Activated naive CD4-positive, alpha-beta T cell treated with anti-CD3 and anti-CD28 coated beads, Interleukin-2, amount 50 U/mL, for 16 hours (primary cell): ENCODE data around the gene GRHPR.
"Not testable (repeated sequence)": the region's sequence is repeated elsewhere in the genome, so short reads cannot be mapped to it uniquely, and the experiment has no call there.

Source experiments
- DNase-seq: peaks from one replicate; pipeline ENCODE4 v3.0.0-alpha.2; 2020

GRHPR gene

DNA sequence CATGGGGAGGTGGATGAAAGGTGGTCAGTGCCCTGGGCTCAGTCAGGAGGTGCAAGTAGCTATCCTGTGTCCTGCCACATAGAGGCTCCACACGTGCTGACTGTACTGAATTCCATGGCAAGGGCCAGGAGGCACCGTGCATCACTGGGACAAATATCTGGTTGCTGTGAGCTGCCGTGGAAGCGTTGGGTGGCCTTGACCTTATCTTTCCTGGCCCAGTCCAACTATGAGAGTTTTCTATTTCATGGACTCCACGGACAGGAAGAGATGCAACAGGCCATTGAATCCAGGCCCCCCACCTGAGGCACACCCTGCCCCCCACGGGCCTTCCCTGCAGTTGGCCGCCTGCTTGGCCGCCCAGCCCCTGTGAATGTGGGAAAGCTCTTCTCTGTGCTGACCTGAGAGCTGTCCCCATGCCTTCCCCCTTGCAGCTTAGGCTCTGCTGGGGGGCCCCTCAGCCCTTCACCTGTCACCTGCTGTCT, 1.7 kb downstream of the GRHPR start:
- DNase-seq: no peak

DNA sequence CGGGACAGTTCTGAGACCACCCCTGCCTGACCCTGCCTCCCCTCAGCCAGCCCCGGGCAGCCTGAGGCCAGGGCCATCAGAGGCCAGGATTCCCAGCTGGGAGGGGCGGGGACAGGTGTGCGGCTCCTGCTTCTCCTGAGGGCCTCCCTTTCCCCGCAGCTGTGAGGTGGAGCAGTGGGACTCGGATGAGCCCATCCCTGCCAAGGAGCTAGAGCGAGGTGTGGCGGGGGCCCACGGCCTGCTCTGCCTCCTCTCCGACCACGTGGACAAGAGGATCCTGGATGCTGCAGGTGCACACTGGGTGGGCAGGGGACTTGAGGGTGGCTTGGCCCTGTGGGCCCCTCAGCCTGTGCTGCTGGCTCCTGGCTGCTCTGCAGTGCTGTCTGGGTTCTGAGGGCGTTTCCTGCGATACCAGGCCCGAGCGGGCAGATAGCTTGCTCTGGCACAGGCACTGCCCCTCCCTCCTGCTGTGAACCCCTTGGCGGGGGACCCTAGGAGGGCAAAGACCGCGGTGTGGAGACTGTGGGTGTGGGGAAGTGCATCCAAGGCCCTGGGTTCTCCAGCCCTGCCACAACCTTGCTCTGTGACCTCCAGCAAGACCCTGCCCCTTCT, 2.3 kb downstream of the GRHPR start:
- DNase-seq: no peak

- no peak for DNase-seq
Measured at GRCh38 chr9:37425298-37425752, 2.8 kb downstream of the GRHPR start.

DNA sequence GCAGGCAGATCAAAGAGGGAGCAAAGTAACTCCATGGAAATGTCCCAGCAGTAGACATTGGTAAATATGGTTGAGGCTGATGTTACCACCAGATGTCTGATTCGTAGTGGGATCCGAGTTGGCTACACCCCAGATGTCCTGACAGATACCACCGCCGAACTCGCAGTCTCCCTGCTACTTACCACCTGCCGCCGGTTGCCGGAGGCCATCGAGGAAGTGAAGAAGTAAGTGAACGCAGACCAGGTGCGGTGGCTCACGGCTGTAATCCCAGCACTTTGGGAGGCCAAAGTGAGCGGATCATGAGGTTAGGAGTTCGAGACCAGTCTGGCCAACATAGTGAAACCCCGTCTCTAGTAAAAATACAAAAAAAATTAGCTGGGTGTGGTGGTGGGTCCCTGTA, 3.9 kb downstream of the GRHPR start:
- DNase-seq: not testable (repeated sequence)

GRCh38 chr9:37426846-37427245, 4.3 kb downstream of the GRHPR start:
- DNase-seq: no peak

GRCh38 chr9:37428345-37428744, 5.8 kb downstream of the GRHPR start:
- DNase-seq: no peak

DNA sequence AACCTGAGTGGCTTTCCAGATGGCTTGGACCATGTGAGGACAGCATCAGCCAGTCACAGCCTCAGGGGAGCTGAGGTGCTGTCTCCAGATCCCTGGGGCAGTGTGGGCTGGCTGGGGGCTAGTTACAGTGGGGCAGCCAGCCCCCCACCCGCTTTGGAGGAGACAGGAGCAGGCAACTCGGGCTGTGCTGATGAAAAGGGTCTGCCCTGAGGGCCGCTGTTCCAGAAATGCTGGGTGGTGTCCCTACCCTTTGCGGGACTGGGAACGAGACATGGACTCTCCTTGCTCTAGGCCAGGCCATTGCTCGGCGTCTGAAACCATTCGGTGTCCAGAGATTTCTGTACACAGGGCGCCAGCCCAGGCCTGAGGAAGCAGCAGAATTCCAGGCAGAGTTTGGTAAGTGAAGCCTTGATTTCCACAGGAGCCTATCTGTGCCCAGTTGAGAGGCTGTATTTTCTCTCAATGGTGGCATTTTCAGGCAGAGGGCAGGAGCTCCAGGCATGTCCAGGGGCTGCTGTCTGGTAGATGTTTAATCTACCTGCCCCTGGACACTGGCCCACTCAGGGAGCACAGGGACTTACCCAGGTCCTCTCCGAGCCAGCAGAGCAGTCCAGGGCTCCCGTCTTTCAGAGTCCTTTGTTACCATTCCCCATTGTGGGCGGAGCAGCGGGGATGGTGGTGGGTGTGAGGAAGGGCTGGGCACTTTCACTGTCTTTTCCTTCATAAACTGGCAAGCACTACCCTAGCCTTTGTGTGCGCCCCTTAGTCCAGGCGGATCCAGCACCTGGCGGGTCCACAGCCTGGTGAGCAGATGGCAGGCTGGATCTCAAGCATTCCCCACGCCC, 7.2 kb downstream of the GRHPR start:
- DNase-seq: no peak

DNA sequence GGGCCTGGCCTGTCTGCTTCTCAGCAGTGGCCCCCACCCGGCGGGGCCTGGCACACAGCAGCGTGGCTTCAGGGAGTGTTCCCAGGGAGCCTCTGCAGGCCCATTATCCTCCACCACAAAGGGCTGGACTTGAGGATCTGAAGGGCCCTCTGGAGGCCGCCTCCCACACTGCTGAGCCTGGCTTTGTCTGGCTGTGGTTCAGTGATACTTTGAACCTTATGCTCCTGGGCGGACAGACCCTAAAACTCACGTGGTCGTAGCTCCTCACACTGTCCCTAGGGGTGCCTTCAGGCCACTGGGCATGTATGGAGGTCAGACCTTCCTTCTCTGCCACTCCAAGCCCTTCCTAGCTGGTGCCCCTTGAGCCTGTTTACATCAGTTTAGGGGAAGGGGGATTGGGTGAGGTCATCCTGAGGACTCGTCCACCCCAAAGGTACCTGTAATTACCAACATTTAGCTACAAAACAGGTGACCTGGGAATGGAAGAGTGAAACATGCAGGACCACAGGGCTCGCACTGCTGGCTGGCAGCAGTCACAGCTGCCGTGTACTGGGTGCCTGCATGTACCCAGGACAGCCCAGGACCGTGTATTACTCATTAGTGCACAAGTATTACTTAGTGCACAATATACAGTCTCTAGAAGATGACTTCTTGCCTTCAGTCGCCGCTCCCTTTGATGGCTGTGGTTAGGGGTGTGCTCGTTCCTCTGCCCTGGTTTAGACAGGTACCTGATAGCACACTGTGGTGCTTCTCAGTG, 8.5 kb downstream of the GRHPR start:
- no peak for DNase-seq

DNA sequence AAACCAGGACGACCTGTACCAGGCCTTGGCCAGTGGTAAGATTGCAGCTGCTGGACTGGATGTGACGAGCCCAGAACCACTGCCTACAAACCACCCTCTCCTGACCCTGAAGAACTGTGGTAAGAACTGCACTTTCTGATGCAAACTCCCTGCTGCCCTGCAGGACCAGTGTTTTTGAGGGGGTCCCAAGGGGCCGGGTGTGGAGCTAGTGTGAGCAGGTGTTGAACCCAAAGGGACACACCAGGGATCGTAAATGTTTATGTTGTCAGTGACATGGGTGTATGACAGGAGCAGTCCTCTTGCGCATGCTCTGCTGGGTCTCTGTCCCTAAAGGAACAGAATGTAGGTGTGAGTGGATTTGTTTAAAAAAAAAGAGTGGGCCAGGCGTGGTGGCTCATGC, 9.5 kb downstream of the GRHPR start:
- no peak for DNase-seq

- no peak for DNase-seq
Measured at GRCh38 chr9:37433867-37434371, 11.4 kb downstream of the GRHPR start.

DNA sequence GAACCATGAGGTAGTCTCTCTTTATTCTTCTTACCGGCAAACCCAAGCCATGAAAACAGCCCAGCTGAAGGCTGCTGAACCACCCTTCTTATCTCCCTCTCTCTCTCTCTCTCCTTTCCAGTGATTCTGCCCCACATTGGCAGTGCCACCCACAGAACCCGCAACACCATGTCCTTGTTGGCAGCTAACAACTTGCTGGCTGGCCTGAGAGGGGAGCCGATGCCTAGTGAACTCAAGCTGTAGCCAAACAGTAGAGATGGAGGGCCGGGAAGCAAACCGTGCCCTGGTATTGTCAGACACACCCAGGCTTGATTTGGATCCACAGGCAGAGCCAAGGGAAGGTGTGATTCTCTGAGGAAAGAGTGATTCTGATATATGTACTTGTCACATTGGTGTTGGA, 14.0 kb downstream of the GRHPR start:
- DNase-seq: no peak

GRCh38 chr9:37437010-37437409, 14.5 kb downstream of the GRHPR start:
- DNase-seq: no peak

GRCh38 chr9:37437621-37438020, 15.1 kb downstream of the GRHPR start:
- DNase-seq: no peak

- DNase-seq: no peak
Measured at GRCh38 chr9:37438359-37438758, 15.9 kb downstream of the GRHPR start.

DNA sequence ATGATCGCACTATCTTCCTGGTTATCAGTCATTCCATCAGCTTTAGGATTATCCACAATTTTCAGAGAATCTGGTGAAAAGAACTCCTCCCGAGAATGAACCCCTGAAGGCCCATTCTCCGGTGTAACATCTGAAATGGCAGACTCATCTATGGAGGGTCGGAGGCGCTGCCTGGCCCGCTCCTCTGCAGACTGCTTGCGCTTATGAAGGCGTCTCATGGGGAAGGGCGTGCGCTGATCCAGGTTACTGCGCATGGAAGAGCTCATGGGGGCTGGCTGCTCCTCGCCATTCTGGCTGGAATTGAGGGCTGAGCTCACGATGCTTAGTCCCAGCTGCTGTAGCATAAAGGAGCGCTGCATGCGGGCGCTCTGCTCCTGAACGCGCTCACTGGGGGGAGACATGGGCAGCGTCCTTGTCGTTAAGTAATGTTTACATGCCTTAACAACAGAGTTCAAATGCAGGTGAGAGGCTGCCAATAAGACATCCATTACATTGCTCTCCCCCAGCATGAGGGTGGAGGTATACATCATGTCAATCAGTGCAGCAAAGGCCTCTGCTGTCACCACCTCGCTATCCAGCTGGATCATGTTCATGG, 19.4 kb downstream of the GRHPR start:
- no peak for DNase-seq

DNA sequence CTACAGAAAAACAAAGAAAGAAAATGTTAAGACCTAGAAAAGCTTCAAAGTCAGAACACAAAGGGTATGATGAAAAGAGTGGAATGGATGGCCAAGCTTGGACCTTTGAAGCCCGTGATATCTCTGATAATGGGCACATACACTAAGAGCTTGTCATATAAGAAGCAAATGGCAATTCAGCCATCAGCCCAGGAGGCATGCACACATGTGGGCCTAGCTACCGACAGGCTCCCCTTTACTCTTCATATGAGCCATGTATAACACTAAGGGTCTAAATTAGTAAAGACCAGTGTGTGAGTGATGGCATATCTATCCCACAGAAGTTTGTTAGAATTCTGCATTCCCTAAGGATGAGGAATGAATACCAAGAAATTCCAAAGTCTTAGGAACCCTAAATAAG, 20.1 kb downstream of the GRHPR start:
- DNase-seq: no peak

GRCh38 chr9:37443566-37443965, 21.1 kb downstream of the GRHPR start:
- no peak for DNase-seq

DNA sequence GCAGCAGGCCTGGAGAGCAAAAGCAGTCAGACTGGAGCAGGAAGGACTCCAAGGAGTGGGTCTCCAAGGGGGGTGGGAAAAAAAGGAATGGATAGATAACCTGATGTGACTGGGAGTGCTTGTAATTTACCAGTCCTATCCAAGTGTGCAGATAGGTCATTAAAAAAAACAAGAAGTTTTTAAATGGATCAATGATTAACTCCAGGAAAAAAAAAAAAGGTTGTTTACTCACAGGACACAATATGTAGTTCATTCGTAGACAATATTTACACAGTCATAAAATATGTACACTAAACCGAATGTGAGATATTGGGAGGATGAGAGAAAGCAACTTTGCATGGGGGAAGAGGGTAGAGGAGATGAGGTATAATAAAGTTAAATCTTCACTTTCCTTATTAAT, 22.4 kb downstream of the GRHPR start:
- no peak for DNase-seq

DNA sequence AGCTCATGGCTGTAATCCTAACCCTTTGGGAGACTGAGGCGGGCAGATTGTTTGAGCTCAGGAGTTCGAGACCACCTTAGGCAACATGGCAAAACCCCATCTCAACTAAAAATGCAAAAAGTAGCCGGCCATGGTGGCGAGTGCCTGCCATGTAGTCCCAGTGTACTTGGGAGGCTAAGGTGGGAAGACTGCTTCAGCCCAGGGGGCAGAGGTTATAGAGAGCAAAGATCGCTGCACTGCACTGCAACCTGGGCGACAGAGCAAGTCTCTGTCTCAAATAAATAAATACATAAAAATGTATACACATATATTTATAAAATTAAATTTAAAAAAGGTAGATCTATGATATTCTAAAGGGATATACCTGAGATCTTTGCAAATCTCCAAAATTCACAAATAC, 23.3 kb downstream of the GRHPR start:
- no peak for DNase-seq

GRCh38 chr9:37446401-37446800, 23.9 kb downstream of the GRHPR start:
- DNase-seq: no peak

- DNase-seq: no peak
Measured at GRCh38 chr9:37447111-37447510, 24.6 kb downstream of the GRHPR start.

- DNase-seq: no peak
Measured at GRCh38 chr9:37449862-37450632, 27.6 kb downstream of the GRHPR start.
